HG03280 (cell line): Measurements from ENCODE around the gene SLC41A3.
"Not testable (repeated sequence)": the region's sequence is repeated elsewhere in the genome, so short reads cannot be mapped to it uniquely, and the experiment has no call there.

Experiments used
- ATAC-seq: cut with Tn5 transposase; IDR thresholded peaks from one replicate; pipeline ENCODE4 v1.9.1; 2021; ENCODE audit warnings: mild to moderate bottlenecking, moderate library complexity; ENCODE audit not compliant: unreplicated experiment

The SLC41A3 gene

DNA sequence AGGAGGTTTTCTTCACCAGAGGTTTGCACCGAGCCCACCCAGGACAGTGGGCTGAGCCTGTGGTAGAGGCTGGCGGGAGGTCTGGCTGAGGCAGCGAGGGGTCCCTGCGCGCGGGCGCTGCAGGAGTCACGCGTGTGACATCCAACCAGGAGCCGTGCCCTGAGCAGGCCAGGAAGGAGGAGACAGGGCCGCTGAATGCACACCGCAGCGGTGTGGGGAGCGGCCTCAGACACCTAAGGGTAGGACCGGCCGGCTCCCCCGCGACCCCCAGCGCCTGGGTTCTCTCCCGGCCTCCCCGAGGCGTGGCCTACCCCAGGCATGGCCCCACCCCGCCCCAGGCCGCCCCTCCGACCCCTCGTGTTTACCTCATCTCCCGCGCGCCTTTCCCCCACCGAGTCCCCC, 412 bp downstream of the SLC41A3 start:
- peak; percentile 37 for ATAC-seq

DNA sequence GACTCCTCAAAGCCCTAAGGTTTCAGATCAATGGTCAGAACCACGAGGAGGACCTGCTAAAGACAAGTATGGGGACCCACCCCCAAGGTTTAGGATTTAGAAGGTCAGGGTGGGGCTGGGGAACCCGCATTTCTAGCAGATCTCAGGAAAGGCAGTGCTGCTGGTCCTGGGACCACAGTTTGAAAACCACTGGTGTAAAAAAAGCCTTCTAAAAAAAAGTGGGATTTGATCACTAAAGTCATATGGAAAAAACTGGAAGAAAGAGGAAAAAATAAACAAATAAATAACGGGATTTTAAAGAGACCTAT, 832 bp downstream of the SLC41A3 start:
- ATAC-seq, result no peak

DNA sequence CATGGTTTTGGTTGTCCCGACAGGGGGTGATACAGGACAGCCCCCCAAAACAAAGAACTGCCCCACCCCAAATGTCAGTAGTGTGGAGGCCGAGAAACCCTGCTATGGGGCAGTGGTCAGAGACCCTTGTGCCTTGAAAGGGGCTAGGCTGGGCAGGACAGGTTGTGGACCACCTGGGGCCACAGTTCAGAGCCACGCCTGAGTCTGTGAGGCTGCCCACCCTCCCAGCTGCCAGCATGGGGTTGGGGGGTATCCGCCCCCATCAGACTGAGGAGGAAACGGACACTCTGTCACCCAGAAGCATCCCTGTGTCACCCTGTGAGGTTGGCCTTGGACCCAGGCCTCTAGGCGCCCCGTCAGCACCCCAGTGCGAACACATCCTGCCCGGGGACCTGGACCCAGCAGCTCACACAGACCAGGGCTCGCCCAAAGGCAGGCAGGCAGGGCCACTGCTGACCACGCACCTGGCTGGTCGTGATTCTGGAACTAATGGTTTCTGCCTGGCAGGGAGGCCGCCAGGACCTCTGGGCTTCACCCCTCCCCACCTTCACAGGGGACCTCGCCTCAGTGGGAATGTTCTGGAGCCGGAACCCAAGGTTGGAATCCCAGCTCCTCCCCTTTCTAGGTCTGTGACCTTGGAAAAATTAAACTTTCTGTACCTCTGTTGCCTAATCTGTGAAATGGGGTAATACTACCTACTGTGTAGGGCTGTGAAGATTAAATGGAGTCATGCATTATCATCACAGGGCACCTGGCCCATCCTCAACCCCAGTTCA, 1.4 kb downstream of the SLC41A3 start:
- ATAC-seq, result no peak

DNA sequence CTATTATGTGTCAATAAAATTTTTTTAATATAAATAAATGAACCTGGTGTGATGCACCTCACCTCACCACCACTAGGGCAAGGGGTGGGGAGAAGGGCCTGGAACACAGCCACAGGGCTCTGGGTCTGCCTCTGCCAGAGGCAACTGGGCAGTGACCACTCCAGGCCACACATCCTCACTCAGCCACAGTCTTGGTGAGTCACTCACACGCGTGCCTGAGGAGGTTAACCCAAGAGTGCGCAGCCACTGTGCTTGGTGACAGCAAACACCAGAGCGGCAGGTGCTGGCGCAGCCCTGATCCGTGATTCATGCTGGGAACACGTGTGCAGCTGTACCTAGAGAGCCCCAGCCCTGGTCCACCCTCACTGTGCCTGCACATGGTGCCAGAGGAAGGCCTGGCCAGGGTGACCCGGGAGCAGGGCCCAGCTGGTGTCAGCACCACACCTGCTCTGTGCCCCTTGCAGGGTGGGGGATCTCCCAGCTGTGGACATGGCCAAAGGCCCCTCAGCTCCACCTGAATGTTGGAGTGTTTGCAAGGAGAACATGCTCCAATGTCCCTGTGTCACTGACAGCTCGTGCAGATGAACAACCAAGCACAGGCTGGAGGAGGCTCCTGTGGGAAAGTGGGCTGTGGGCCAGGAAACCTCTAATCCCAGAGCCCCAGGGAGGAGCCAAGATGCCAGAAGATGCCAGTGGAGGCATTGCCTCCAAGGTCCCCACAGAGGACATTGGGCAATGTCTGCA, 2.1 kb downstream of the SLC41A3 start:
- ATAC-seq, result no peak

GRCh38 chr3:126080970-126081369, 3.0 kb downstream of the SLC41A3 start:
- no peak for ATAC-seq

DNA sequence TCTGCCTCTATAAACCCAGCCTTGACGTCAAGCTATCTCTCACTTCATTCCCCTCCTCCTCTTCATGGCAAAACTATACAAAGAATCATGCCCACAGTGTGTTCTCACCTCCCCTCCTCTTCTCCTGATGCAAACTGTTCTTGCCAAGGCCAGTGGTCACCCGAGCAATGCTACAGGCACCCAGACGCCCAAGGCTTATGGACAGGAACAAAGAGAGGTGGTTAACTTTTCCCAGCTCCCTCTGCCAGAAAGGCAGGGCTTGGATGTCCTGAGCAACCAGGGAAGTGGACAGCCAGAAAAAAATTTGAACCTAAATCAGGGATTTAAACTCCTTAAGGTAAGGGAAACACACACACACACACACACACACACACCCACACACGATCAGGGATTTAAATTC, 5.1 kb downstream of the SLC41A3 start:
- no peak for ATAC-seq

DNA sequence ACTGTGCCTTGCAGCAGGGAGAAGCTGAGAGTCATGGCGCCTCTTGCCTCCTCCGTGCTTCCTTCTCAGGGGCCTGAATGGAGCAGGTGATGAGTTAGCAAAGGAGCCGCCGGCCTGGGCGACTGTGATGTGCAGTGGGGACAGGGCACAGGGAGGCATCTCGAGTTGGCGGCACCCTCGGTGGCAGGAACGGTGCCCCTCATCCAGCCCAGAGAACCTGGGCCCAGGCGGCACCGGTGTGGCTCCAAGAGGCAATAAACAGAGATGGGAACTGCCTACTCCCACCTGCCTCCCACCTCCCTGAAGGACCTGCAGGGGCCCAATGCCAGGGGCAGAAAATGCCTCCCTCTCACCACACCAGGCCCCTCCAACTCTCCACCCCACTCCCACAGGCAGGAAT, 6.2 kb downstream of the SLC41A3 start:
- no peak for ATAC-seq

GRCh38 chr3:126076140-126076539, 7.8 kb downstream of the SLC41A3 start:
- ATAC-seq, result no peak

DNA sequence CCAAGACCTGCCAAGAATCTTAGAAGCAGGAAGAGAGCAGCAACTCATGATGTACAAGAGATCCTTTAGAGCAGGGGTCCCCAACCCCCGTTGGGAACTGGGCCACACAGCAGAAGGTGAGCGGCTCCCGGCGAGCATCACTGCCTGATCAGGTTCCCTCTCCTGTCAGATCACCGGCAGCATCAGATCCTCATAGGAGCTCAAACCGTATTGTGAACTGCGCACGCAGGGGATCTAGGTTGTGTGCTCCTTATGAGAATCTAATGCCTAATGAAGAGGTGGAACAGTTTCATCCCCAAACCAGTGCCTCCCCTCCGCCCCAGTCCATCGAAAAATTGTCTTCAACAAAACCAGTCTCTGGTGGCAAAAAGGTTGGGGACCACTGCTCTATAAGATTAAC, 13.8 kb downstream of the SLC41A3 start:
- ATAC-seq, result no peak

- no peak for ATAC-seq
Measured at GRCh38 chr3:126067959-126068358, 16.0 kb downstream of the SLC41A3 start.

- not testable (repeated sequence) for ATAC-seq
Measured at GRCh38 chr3:126066676-126067075, 17.2 kb downstream of the SLC41A3 start.

DNA sequence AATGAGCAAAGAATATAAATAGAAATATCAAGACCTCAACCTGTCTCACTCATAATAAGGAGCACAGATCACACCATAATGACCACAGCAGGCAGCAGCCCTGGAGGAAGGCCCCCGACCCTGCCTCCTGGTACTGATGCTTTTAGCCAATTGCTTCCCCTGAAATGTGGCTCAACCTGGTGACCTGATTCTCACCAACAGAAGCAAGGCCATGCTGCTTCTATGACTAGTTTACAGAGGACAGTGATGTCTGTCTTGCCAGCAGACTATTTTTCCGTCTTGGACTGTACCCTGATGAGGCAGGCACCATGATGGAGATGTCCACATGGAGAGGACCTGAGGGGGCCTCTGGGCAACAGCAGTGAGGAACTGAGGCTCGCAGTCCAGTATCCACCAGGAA, 18.0 kb downstream of the SLC41A3 start:
- no peak for ATAC-seq

DNA sequence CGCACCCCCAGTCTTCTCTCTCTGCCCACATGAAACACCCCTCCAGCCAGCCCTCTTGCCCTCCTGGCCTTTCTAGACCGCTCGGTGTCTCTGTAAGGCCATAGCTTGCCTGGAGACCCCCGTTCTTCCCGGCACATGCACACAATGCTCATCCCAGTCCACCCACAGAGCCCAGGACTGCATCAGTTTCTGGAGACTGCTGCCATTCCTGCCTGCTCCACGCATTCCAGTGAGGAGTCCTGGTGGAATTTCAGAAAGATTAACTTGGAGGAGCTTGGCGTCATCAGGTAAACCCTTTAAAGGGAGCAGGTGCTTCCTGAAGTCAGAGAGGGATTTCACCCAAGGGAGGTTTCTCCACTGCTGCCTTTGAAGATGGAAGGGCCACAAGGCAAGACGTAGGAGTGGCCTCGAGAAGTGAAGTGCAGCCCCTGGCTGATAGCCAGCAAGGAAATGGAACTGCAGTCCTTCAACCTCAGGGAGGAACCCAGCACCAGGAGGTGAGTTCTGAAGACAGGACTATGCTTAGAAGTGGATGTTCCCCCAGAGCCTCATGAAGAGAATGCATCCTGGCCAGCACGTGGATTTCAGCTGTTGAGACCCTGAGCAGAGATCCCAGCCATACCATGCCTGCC, 19.2 kb downstream of the SLC41A3 start:
- no peak for ATAC-seq

DNA sequence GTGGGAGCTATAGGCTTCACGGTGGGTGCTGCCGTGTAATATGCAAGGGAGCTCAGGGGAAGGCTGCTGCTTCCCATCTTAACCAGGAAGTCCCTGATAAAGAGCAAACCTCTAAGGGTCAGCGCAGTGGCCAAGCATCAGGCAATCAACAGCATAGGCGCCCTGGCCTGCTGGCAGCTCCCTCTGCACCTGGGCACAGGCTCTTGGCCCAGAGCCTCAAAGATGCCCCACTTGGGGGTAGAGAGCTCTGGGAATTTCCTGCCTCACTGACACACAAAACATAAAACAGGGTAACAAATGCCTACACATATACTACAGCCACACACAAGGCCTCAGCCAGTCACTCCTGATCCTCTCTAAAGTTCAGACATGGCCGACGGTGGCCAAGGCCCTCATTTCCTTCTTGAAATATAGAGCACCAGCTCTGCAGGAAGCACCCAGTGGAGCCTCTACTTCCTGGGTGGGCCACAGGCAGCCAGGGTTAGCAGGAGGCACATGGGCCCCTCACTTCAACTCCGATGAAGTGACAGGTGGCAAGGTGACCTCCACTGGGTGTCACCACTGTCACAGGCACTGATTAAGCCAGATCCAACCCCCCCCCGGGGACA, 20.5 kb downstream of the SLC41A3 start:
- ATAC-seq, result no peak

- no peak for ATAC-seq
Measured at GRCh38 chr3:126061301-126062032, 22.5 kb downstream of the SLC41A3 start.

- no peak for ATAC-seq
Measured at GRCh38 chr3:126060613-126061145, 23.2 kb downstream of the SLC41A3 start.

DNA sequence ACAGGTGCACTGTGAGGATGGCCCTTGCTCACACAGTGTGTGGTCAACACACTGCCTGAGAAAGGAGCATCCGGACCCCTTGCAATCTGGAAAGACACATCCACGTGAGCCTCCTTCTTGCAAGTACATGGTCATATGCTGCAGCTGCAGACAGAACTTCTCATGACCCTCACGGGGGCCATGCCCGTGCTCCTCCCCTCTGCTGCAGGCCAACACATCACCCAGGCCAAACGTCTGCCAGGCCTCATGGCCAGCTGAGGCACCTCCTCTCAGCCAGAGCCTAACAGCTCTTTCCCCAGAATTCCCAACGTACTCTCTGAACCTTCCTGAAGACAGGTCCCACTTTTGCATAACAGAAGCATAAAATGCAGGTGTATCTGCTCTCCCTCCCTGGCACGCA, 25.3 kb downstream of the SLC41A3 start:
- no peak for ATAC-seq

DNA sequence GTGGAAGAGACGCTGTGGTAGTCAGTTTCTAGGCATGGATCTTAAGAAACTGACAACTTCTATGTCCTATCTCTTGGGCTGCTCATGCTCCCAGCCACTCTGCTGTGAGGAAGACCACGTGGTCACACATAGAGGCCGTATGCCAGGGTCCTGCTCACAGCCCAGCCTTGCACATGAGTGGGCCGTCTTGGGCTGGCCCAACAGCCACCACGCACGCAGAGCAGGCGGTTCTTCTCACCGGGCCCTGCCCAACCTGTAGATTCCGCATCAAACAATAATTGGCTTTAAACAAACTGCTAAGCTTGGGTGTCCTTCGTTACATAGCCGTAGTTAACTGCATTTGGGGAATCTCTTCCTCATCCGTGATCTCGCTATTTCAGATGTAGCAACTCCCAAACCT, 26.0 kb downstream of the SLC41A3 start:
- ATAC-seq, result no peak

DNA sequence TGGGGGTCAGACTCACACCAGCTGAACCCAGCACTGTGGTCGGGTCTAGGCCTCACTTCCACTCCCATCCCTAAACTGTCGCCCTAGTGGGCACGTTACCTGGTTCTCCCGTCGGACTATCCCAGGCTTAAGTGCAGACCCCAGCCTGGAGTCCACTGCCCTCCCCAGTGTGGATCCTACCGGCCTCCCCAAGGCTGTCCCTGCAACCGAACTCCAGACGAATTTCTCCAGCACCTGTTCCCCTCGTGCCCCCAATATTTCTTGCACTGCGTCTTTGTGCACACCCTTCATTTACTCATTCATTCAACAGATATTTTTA, 26.5 kb downstream of the SLC41A3 start:
- ATAC-seq, result no peak

DNA sequence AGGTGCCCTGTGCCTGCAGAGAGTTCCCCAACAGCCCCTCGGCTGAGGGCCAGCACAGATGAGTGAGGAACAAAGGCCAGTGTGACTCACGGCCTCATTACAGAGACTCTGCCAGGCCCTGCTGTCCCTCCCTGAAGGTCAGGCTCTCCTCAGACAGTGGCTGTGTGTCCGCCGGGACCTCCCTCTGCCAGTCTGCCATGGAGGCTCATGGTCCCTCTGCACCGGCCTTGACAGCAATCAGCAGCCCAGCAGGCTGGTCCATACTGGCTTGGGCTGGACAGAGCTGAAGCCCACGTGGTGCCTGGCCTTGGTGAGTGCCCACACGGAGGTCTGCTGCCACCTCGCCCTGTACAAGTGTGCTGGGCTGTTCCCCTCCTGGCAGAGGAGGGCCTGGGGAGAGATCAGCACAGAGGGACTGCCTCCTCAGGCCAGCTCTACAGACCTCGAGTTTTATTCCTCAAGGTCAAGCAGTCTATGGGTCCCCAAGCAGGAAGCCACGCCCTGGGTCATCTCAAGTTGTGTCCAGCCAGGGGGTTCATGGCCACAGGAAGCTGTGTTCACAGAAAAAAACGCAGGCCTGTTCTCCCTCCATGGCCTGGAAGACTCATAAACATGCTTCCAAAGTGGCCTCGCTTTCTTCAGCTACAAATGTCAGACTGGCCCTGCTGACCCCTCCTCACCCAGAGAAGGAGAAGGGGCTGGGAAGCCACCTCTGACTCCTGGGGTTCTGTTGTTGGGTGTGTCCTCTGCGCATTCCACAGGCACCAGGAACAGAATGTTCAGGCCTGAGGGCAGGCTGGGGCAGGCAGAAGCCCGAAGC, 27.0 kb downstream of the SLC41A3 start:
- no peak for ATAC-seq
